ENCODE data around the gene USP34.

DNA sequence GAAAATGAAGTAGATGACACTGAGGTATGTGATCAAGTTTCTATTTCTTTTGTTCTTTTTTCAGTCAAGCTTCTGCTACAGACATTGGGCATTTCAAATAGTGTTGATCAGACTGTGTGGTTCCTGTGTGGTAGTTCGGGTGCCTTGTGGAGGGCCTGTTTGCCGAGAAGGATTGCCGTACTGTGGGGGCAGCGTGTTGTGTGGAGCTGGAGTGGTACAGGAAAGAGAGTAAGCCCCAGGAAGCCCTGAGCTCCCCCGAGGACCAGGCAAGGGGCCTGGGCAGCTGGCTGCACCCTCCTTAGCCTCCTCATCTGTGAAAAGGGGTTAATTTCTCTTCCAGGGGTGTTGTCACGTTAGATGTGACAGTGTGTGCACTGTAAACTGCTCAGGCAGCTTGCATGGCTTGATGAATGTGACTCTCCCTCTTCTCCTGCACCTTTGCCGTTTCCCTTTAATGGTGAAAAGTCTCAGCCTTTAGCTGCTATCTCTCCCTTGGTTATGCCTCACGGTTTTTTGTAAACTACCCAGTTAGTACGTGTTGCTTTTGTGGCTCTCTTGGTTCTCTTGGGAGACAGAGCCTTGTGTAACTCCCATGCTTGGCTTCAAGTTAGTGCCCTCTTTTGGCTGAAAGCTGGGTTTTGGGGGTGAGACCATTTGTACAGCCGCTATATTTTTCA lies 289.4 kb downstream of the USP34 start:
- TF ChIP-seq, protein P1, sequence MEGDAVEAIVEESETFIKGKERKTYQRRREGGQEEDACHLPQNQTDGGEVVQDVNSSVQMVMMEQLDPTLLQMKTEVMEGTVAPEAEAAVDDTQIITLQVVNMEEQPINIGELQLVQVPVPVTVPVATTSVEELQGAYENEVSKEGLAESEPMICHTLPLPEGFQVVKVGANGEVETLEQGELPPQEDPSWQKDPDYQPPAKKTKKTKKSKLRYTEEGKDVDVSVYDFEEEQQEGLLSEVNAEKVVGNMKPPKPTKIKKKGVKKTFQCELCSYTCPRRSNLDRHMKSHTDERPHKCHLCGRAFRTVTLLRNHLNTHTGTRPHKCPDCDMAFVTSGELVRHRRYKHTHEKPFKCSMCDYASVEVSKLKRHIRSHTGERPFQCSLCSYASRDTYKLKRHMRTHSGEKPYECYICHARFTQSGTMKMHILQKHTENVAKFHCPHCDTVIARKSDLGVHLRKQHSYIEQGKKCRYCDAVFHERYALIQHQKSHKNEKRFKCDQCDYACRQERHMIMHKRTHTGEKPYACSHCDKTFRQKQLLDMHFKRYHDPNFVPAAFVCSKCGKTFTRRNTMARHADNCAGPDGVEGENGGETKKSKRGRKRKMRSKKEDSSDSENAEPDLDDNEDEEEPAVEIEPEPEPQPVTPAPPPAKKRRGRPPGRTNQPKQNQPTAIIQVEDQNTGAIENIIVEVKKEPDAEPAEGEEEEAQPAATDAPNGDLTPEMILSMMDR (conservative IDR thresholded peaks at IDR 0.05 in 1 of 2, IDR thresholded peaks at IDR 0.05 in 1 of 2; ENCODE audit: low read depth in 1 of 2, low read length in 2 of 2), result no peak
- TF ChIP-seq EZH2 (IDR thresholded peaks at IDR 0.05; ENCODE audit: low read length, missing control alignments), result no peak
